HG03439 (cell line): ENCODE results near the gene UNC50.

Experiments used
- ATAC-seq: cut with Tn5 transposase; IDR thresholded peaks from one replicate; pipeline ENCODE4 v1.9.1; 2021; ENCODE audit warnings: mild to moderate bottlenecking, moderate library complexity; ENCODE audit not compliant: unreplicated experiment

UNC50 gene, protein sequence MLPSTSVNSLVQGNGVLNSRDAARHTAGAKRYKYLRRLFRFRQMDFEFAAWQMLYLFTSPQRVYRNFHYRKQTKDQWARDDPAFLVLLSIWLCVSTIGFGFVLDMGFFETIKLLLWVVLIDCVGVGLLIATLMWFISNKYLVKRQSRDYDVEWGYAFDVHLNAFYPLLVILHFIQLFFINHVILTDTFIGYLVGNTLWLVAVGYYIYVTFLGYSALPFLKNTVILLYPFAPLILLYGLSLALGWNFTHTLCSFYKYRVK

DNA sequence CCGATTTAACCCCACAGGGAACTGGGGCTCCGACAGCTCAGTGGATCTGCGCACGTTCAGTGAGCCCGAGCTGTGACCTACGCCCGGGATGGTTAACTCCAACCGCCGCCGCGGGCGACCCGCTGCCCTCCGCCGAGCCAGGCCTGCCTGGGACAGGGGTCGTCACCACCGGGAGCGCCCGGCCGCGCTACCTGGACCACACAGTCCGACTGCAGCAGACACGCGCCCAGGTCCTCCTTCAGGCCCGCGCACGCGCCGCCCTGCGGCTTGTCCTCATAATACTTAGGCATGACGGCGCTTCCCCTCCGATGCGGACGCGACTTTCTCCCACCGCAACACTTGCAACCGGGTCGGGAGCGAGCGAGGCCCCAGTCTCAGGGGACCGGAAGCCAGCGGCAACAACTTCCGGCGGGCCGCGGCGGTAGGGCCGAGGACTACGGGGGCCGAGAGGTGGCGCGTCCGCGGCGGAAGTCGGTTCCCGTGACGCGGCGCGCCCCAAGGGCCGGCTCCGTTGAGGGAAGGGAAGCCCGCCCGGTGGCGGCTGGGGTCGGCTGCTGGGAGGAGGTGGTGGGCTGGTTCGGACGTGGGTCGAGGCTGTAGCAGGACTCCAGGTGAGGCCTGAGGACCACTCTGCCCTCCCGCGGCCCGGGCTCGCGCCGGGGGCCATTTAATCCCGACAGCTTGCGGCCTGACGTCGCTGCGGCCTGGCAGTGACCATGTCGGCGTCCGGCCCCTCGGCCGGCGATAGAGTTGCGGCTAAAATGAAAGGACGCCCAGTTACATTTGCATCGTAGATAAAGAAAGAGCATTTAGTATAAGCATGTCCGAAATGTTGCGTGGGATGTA, at the start of gene UNC50, which contains the start of gene COA5:
Gene UNC50 (plus strand): TSS at position 474 of the 846 bp plus-strand sequence. CDS start 1,171 bp downstream, outside the sequence.
Gene COA5 (minus strand): TSS at position 397 of the 846 bp plus-strand sequence. CDS start 107 bp downstream, at position 290.
- ATAC-seq: peak; percentile 86

DNA sequence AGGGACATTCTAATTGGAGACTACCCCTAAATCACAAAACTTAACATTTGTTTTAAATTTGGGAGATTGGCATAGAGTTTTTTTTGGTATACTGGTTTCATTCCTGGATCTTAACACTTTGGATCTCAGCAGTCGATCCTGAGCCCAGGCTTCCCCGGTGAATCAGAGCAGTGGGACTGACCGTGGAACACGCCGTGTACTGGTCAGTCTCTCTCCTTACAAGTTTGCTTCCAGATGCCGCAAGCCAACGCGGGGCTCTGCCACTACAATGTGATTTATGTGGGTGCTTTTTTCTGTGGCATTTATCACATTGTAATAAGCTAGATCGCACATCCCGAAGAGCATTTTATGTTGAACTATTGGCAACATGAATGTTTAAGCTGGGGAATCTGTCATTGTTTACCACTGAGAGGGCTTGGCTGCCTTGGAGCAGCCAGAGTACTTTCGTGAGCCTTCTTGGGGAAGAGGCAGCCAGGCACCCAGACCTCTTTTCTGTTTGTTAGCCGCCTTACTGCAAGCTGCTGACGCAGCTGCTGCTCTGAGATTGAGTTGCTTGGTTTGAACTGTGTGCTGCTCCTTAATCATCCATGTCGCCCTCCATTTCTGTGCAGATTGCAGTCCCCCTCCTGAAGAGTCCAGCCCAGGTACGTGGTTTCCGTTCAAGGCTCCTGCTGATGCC, 49.4 kb upstream of the UNC50 start:
- no peak for ATAC-seq

DNA sequence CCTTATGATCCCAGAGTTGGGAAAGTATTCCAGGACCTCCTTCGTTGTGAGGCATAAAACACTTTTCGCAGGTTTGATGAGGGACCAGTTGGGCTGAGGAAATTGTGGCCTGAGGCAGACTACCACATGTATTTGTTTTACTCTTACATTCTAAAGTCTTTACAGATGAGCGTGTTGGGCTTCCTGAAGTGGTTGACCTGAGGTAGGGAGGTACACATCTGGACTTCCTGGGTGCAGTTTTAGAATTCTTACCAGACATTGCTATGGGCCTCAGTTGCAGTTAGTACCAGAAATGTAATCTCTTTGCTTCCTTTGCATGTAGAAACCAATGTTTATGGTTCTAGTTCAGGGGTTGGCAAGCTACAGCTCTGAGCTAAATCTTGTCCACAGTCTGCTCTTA, 48.8 kb upstream of the UNC50 start:
- ATAC-seq: no peak

DNA sequence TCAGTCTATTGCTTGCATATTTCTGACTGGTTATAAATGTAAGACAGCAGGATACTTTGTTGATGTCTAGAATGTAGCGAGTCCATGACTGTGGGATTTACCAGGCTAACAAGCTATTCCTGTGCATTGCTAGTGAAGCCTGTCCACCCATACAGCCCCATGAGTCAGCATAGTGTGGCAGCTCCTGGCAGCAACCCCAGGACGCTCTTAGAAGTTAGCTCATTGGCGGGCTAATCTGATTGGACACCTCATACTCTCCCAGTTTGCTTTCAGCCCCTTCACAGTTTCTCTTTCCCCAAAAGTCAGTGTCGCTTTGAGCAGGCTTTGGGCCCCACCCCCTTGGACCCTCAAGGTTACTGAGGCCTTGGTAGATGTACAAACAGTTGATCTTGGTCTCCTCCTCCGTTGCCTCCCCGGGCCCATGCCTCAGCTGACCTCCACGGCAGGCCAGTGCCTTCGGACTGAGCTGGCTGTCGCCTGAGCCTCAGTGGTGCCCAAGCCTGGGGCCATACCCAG, 48.1 kb upstream of the UNC50 start:
- ATAC-seq: no peak

DNA sequence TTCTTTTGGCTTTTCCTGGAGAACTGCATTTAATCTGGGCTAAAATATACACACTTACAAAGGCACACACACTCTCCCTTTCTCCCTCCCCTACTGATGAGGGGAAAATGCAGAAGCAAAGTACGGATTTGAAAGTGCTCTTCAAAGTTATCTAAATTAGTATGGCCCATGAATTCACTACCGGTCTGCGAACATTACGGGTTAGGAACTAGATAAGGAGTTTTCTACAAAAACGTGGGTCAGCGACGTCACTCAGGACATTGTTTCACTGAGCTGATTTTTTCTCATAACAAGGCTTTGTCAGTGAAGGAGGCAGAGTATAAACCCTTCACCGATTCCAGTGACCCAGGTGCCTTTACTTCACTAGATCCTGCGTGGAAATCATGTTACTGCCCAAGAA, 47.4 kb upstream of the UNC50 start:
- no peak for ATAC-seq

DNA sequence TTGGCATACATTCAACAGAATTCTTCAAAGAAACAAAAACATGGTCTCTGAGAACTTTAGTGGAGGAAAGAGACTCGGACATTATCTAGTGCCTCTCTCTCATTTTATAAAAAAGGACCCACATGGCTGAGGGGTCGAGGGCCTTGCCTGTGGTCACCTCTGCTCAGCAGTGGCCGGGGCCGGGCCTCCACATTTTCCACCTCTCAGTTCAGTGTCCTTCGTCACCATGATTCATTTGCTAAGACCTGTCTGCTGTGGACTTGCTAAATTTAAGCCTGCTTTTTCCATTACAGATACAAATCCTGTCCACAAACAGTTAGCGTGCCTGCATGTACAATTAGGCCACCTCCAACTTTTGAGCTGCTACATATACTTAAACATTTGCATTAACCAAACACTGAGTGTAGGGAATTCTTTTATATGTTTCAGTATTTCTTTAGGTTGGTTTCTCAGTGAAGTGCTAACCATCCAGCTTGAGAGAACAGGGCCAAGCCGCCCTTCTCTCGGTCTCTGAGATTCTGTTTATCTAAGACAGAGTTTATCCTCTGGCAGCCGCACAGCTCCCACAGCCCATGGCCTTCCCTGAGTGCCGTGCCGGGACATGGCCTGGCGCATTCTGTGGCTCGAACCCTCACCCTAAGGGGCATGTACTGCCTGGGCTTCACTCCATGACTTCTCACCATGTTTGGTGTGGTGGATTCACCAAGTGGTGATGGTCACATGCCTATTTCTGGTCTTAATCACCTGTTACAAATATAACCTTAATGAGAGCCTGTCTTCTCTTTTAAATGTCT, 46.3 kb upstream of the UNC50 start:
- ATAC-seq: no peak

DNA sequence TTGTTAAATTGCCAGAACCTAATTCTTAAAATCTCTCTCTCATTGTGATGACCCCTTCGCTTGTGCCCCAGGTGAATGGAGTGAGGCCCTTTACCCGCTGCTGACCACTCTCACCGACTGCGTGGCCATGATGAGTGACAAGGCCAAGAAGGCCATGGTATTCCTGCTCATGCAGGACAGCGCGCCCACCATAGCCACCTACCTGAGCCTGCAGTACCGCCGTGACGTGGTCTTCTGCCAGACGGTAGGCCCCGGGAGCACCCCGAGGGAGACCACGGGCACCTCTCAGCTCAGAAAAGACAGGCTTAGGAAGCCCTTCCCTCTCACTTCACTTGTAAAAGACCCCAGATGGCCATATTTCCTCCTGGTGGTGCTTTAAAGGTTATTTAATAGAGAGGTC, 45.0 kb upstream of the UNC50 start:
- no peak for ATAC-seq

DNA sequence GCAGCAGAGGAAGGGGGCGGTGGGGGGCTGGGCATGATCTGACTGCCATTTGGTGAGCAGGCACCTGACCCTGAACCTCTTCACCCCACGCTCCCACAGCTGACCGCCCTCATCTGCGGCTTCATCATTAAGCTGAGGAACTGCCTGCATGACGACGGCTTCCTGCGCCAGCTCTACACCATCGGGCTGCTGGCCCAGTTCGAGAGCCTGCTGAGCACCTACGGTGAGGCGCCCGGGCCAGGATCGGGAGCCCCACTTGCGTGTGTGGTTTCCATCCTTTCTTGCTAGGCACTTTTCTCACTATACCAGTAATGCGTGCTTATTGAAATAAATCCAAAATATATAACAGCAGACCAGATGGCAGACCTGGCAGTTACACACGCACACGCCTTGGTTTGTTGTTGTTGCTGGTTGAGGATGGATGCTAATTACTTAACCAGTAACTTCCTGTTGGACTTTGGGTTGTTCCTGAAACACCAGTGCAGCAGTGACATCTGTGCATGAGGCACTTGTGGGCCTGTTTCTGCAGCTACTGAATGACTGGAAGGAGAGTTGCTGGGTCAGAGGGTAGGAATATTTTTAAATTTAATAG, 43.8 kb upstream of the UNC50 start:
- no peak for ATAC-seq

DNA sequence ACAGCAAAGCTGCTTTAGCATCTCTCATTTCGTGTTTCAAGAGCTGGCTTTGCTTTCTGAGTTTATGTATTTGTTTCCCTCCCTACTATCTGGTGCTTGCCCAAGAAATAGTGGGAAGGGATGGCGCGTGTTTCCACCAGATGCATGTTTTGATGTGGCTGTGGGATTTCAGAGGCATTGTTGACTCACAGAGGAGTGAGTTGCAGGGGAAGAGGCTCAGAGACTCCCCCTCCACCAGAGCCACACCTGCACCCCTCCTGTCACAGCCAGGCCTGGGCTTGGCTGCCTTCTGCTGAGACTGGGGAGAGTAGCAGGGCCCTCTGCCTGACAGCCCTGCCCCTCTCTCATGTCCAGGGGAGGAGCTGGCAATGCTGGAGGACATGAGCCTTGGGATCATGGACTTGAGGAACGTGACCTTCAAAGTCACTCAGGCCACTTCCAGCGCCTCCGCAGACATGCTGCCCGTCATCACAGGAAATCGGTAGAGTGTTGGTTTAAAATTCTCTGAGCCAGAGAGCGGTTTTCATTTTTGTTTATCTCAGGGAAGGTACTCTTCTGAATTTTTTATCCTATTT, 43.0 kb upstream of the UNC50 start:
- ATAC-seq: no peak

DNA sequence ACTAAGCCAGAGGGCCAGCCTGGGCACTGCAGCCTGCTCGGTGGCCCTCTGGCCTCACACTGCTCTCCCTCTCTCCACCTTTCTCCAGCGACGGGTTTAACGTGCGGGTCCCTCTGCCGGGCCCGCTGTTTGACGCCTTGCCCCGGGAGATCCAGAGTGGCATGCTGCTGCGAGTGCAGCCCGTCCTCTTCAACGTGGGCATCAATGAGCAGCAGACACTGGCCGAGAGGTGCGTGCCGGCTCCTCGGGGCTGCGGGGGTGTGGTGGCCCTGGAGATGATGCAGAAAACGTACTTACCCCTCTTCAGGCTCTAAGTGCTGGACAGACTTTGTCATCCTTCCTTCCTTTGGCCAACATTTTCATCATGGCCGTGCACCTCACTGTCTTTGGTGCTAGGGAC, 42.4 kb upstream of the UNC50 start:
- no peak for ATAC-seq

DNA sequence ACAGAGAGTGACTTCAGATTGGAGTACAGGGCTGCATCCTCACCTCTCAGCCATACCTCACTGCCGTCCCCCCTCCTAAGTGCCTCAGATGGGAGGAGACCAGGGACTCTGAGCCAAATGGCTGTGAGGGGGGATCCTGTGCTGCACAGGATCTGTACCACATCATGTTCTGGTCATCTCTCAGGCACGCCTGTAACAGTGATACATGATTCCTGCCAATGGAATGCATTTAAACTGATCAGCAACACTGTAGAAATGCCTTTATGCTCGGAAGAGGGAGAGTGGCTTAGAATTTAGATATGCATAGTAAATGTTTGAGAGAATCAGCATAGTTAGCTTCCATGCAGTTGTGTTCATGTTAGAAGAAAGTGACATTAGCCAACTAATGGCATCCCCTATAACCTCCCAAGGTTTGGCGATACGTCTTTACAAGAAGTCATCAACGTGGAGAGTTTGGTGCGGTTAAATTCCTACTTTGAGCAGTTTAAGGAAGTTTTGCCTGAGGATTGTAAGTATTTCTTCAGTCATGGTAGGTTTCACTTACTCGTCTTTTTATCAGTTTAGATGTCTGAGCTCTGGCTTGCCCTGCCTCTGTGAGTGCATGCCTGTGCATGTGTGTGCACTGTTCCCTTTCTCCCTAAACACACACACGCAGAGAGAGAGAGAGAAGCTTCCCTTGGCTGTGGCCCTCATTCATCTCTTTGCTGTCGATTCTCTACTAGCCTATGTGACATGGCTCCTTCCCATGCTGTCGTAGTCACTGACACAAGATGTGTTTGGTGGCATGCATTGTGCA, 40.0 kb upstream of the UNC50 start:
- no peak for ATAC-seq

DNA sequence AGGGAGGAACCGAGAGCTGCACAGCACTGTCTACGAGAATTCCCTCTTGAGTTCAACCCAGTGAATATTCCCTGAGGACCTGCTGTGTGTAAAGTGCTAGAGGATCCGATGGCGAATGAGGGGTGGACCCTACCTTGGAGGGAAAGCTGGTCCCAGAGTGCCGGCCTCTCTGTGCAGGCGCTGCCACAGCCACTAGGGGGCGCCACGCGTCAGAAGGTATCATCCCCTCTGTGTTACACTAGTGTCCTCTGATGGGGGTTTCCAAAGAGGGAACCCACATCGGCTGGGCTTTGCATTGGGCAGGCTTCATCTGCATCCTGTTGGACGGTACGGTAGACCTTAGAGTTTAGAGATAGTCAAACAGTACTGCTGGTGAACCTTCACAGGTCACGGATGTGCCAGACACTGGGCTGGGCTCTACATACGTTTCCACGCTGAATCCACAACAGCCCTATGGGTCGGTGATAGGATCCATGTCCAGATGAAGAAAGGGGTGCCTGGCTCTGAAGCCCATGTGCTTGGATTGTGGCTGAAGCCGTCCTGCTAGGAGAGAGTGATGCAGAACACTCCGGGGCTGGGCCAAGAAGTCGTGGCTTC, 39.1 kb upstream of the UNC50 start:
- peak; percentile 56 for ATAC-seq

DNA sequence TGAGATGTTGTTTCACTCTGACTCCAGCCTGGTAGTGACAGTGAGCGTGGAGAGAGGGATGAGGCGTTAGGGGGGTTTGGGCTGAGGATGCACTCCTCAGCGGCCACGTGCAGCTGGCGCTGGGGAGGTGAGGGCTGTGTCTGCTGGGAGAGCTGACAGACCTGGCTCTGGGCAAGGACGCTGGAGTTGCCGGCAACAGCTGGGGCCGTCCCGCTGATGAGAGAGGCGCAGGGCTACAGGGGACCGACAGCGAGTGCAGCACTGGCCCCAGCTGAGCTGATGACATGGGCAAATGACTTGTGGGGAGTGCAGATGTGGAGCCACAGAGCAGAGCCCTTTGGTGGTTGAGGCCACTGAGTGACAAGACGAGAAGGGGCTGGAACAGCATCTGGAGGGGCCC, 38.5 kb upstream of the UNC50 start:
- no peak for ATAC-seq

DNA sequence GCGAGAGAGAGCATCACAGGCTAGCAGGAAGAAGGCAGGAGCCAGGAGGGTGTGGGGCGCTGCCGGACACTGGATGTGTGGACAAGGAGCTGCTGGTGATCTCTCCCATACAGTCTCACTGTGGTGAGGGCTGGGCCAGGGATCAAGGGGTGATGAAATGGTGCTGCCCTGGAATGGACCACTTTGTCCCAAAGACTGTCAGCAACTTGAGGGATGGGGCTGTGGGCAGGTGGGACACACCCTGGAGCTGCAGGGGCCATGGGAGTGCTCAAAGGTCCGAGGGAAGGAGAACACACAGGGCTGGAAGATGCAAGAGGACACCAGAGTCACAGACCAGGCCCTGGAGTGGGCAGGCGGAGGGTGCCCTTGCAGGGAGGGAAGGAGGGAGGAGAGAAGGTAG, 38.0 kb upstream of the UNC50 start:
- ATAC-seq: no peak

DNA sequence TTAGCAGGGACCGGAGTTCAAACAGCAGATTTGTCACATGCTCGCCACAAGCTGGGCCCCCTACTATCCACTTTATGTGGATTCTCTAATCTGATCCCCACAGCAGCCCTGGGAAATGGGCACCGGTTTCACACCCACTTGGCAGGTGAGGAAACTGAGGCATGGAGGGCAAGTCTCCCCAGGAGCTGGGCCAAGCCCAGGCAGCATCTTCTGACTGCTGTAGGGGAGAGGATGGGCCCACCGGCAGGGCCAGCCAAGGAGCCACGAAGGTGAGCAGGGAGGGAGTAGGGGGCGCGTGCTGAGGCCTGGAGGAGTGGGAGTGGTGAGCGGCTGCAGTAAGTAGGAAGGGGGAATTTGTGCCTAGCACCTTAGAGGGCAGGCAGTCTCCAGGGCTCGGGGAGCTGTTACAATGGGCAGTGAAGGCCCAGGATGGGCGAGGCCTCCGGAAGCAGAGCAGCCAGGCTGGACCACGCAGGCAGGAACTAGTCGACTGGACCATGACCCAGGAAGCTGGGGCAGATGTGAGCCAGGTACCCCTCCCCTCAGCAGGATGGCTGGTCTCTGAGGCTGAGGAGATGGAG, 37.2 kb upstream of the UNC50 start:
- no peak for ATAC-seq

DNA sequence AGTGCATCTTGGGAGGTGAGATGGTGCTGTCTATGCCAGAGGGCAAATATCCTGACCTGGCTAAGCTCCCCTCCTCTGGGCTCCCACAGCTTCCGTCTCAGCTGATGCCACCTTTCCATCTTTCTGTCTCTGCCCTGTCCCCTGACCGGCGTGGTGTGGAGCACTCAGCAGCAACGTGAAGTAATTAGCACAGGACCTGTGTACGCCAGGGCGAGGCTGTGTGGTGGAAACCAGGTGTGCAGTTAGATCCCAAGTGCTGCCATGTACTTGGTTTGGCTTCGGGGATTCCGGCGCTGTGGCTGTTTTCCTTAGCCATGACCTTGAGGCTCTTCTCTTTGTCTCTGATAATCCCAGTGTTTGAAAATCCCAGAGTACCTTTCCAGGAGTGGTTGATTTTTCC, 36.6 kb upstream of the UNC50 start:
- ATAC-seq: no peak

DNA sequence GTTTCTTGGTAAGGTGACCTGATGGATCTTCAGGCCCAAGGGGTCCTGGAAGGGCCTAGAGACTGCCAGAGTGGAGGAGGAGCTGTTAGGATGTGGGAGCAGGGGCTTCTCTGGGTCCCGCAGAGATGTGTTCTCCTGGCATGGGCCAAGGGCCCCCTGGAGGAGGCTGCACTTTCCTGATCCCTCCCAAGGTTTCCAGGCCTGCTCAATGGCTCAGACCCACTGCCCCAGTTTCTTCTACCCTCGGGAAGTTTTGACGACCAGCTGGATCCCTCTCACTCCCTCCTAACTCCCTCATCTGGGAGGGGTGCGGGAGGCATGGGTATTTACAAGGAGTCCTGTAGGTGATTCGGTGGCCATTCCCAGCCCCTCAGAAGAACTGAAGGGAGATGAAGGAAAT, 36.2 kb upstream of the UNC50 start:
- no peak for ATAC-seq

DNA sequence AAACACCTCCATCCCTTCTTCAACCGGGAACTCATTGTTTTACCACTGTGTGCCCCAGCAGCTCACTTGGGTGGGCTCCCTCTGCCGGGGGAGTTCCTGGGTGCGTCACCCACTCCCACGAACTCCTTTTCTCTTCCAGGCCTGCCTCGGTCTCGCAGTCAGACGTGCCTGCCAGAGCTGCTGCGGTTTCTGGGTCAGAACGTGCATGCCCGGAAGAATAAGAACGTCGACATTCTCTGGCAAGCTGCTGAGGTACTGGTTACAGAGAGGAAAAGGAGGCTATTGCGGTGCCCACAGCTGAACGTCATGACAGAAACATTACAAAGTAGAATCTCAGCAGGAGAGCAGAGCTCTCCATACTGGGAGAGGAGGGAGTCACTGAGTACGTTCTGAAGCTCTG, 35.7 kb upstream of the UNC50 start:
- ATAC-seq: no peak
